GM18873 (cell line): ENCODE measurements around the gene CCDC187.

Experiments used
- ATAC-seq: cut with Tn5 transposase; IDR thresholded peaks from one replicate; pipeline ENCODE4 v1.9.1; 2021; ENCODE audit warnings: mild to moderate bottlenecking, moderate library complexity, moderate number of reproducible peaks; ENCODE audit not compliant: unreplicated experiment, low FRiP score

Gene CCDC187

GRCh38 chr9:136300866-136301265, 3.0 kb downstream of the CCDC187 start:
- no peak for ATAC-seq

GRCh38 chr9:136300016-136300545, 3.8 kb downstream of the CCDC187 start:
- no peak for ATAC-seq

GRCh38 chr9:136299541-136299940, 4.4 kb downstream of the CCDC187 start:
- ATAC-seq = no peak

GRCh38 chr9:136299116-136299515, 4.8 kb downstream of the CCDC187 start:
- ATAC-seq = no peak

- ATAC-seq = no peak
Measured at GRCh38 chr9:136297766-136298735, 5.8 kb downstream of the CCDC187 start.

GRCh38 chr9:136297016-136297691, 6.7 kb downstream of the CCDC187 start:
- ATAC-seq = no peak

- ATAC-seq = no peak
Measured at GRCh38 chr9:136296434-136297015, 7.4 kb downstream of the CCDC187 start.

- ATAC-seq = no peak
Measured at GRCh38 chr9:136295542-136296433, 8.1 kb downstream of the CCDC187 start.

GRCh38 chr9:136295055-136295454, 8.8 kb downstream of the CCDC187 start:
- ATAC-seq = no peak

GRCh38 chr9:136294437-136294836, 9.5 kb downstream of the CCDC187 start:
- ATAC-seq = no peak

GRCh38 chr9:136293476-136294077, 10.3 kb downstream of the CCDC187 start:
- ATAC-seq = no peak

- no peak for ATAC-seq
Measured at GRCh38 chr9:136292591-136293448, 11.1 kb downstream of the CCDC187 start.

GRCh38 chr9:136292026-136292538, 11.8 kb downstream of the CCDC187 start:
- ATAC-seq = no peak

- ATAC-seq = no peak
Measured at GRCh38 chr9:136291306-136292025, 12.4 kb downstream of the CCDC187 start.

GRCh38 chr9:136290508-136291000, 13.3 kb downstream of the CCDC187 start:
- ATAC-seq = no peak

- ATAC-seq = no peak
Measured at GRCh38 chr9:136289651-136290507, 14.0 kb downstream of the CCDC187 start.
